Activated CD8-positive, alpha-beta memory T cell treated with anti-CD3 and anti-CD28 coated beads, Interleukin-2, amount 50 U/mL, for 1 hour (primary cell): ENCODE results near the gene ZBTB32.
"Not testable (repeated sequence)": the region's sequence is repeated elsewhere in the genome, so short reads cannot be mapped to it uniquely, and the experiment has no call there.

Source experiments
- DNase-seq: peaks from one replicate; pipeline ENCODE4 v3.0.0-alpha.2; 2020; ENCODE audit errors: extremely low read depth

The ZBTB32 gene

GRCh38 chr19:35720163-35720524, 15.8 kb downstream of the ZBTB32 start:
- DNase-seq, result no peak

DNA sequence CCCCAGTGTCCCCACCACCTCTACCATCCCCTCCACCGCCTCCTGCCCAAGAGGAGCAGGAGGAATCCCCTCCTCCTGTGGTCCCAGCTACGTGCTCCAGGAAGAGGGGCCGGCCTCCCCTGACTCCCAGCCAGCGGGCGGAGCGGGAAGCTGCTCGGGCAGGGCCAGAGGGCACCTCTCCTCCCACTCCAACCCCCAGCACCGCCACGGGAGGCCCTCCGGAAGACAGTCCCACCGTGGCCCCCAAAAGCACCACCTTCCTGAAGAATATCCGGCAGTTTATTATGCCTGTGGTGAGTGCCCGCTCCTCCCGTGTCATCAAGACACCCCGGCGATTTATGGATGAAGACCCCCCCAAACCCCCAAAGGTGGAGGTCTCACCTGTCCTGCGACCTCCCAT, 16.3 kb downstream of the ZBTB32 start:
- no peak for DNase-seq

DNA sequence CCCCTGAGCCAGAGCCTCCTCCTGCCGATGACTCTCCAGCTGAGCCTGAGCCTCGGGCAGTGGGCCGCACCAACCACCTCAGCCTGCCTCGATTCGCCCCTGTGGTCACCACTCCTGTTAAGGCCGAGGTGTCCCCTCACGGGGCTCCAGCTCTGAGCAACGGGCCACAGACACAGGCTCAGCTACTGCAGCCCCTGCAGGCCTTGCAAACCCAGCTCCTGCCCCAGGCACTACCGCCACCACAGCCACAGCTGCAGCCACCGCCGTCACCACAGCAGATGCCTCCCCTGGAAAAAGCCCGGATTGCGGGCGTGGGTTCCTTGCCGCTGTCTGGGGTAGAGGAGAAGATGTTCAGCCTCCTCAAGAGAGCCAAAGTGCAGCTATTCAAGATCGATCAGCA, 17.0 kb downstream of the ZBTB32 start:
- no peak for DNase-seq

- DNase-seq, result no peak
These were observed 18.1 kb downstream of the ZBTB32 start for GRCh38 chr19:35722461-35722860.

DNA sequence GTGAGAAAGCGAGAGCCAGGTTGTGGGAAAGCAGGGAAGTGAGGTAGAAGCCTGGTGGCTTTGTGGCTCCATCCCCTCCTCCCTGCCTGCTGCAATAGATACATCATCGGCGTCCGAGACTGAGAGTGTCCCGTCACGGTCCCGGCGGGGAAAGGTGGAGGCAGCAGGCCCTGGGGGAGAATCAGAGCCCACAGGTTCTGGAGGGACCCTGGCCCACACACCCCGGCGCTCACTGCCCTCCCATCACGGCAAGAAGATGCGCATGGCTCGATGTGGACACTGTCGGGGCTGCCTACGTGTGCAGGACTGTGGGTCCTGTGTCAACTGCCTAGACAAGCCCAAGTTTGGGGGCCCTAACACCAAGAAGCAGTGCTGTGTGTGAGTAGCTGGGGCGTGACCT, 18.5 kb downstream of the ZBTB32 start:
- no peak for DNase-seq

DNA sequence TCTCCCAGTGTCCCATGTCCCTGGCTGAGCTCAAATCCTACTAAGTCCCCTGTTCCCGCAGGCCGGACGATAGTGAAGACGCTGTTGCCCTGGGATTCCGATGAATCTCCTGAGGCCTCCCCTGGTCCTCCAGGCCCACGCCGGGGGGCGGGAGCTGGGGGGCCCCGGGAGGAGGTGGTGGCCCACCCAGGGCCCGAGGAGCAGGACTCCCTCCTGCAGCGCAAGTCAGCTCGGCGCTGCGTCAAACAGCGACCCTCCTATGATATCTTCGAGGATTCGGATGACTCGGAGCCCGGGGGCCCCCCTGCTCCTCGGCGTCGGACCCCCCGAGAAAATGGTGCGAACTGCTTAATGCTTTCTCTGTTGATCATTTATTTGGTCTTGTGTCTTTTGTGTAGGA, 19.3 kb downstream of the ZBTB32 start:
- DNase-seq, result no peak

DNA sequence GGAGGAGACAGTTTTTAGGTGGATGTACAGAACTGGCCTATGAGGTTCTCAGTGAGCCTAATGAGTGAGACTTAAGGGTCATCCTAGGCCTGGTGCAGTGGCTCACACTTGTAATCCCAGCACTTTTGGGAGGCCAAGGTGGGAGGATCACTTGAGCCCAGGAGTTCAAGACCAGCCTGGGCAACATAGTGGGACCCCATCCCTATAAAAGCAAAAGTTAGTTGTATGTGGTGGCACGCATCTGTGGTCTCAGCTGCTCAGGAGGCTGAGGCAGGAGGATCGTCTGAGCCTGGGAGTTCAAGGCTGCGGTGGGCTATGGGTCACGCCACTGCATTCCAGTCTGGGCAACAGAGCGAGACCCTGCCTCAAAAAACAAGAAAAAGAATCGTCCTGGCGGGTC, 19.8 kb downstream of the ZBTB32 start:
- not testable (repeated sequence) for DNase-seq

DNA sequence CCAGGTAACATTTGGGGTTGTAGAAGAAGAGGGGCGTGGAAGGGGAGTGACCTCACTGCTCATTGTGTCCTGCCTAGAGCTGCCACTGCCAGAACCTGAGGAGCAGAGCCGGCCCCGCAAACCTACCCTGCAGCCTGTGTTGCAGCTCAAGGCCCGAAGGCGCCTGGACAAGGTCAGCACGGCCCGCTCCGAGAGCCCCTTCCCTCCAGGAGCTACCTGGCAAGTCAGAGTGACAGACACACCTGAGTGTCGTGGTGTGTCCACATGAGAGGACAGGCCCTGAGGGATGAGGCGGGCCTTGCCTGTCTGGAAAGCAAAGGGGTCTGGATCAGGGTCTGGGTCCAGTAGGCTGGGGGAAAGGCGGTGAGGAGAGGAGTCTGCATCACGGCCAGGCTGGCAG, 20.2 kb downstream of the ZBTB32 start:
- no peak for DNase-seq

GRCh38 chr19:35725216-35725861, 21.0 kb downstream of the ZBTB32 start:
- no peak for DNase-seq

DNA sequence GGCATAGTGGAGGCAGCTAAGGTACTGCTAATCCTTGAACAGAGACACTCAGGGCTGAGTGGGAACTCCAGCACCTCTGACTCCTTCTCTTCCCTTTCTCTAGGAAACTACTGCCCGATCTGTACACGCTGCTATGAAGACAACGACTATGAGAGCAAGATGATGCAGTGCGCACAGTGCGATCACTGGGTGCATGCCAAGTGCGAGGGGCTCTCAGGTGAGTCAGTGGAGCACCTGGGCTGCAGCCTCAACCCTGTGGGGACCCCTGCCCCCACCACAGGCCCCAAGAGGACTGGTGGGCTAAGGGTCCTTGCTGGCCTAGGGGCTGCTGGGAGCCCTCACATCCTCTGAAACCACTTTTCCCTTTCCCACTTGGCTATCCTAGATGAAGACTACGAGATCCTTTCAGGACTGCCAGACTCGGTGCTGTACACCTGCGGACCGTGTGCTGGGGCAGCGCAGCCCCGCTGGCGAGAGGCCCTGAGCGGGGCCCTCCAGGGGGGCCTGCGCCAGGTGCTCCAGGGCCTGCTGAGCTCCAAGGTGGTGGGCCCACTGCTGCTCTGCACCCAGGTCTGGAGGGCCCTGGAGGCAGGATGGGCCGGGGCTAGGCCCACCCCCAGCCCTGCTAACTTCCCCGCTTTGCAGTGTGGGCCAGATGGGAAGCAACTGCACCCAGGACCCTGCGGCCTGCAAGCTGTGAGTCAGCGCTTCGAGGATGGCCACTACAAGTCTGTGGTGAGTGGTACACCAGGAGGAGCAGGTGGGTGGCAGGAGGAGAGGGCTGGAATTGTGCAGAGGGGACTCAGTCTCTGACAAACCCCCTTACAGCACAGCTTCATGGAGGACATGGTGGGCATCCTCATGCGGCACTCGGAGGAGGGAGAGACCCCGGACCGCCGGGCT, 22.9 kb downstream of the ZBTB32 start:
- DNase-seq, result no peak

DNA sequence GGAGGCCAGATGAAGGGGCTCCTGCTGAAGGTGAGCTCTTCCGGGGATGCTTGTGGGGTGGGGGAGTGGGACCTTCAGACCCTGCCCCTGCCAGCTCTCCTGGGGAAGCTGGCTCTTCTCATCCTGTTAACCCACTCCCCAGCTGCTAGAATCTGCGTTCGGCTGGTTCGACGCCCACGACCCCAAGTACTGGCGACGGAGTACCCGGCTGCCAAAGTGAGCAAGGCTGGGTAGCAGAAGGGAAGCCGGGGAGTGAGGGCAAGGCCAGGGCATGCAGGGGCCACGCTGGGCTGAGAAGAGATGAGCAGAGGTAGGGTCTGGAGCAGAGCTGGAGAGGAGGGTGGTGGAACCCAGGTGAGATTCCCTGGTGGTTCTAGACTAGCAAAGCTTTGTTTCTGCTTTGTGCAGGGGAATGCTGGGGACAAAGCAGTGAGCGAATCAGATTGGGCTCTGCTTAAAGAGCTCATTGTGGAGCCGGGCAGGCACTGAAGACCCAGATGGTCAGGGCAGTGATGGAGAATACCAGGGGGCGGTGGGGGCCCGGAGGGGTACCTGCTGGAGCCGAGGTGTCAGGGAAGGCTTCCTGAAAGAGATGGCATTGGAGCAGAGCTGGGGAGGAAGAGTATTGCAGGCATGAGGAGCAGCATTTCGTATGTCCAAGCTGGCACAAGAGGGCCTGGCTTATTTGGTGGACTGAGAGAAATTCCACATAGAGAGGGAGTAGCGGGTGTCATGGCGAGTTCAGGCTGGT, 23.8 kb downstream of the ZBTB32 start:
- no peak for DNase-seq

DNA sequence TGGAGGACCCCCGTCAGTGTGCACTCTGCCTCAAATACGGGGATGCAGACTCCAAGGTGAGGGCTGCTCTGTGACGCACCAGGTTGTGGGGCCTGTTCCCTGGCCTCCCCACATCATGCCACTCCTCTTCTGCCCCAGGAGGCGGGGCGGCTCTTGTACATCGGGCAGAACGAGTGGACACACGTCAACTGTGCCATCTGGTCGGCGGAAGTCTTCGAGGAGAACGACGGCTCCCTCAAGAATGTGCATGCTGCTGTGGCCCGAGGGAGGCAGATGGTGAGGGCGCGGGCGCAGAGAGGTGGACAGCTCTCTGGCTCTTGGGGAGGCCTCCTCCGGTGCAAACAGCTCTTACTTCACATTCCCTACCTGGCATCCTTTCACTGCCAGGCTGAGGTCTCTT, 24.7 kb downstream of the ZBTB32 start:
- no peak for DNase-seq

DNA sequence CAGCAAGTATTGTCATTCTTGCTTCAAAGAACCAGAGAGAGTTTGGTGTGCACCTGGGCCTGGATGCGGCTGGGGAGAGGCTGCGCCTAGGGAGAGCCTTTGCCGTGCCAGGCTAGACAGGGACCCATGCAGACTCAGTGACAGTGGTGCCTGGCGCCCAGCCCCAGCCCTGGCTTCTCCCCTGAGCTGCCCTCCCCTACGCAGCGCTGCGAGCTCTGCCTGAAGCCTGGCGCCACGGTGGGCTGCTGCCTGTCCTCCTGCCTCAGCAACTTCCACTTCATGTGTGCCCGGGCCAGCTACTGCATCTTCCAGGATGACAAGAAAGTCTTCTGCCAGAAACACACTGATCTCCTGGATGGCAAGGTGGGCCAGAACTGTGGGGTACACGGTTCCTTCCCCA, 25.4 kb downstream of the ZBTB32 start:
- no peak for DNase-seq

- no peak for DNase-seq
These were observed 26.0 kb downstream of the ZBTB32 start for GRCh38 chr19:35730326-35730725.

DNA sequence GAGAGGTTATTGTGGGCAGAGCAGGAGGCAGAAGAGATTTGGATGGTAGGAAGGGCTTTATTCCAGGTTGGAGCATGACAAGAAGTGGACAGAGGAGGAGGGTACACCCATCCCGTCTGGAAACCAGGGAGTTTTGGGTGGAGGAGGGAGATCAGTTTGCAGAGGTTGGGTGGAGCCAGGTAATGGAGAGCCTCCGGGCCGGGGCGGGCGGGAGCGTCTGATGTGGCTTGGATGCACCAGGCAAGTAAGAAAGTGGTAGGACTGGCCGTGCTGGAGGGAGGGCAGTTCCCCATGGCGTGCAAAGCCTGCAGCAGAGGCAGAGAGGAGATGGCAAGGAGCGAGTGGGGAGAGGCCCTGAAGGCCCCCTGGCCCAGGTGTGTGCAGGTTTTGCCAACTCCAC, 27.0 kb downstream of the ZBTB32 start:
- DNase-seq, result no peak

- no peak for DNase-seq
These were observed 27.5 kb downstream of the ZBTB32 start for GRCh38 chr19:35731779-35732405.

- no peak for DNase-seq
These were observed 28.3 kb downstream of the ZBTB32 start for GRCh38 chr19:35732540-35733179.

DNA sequence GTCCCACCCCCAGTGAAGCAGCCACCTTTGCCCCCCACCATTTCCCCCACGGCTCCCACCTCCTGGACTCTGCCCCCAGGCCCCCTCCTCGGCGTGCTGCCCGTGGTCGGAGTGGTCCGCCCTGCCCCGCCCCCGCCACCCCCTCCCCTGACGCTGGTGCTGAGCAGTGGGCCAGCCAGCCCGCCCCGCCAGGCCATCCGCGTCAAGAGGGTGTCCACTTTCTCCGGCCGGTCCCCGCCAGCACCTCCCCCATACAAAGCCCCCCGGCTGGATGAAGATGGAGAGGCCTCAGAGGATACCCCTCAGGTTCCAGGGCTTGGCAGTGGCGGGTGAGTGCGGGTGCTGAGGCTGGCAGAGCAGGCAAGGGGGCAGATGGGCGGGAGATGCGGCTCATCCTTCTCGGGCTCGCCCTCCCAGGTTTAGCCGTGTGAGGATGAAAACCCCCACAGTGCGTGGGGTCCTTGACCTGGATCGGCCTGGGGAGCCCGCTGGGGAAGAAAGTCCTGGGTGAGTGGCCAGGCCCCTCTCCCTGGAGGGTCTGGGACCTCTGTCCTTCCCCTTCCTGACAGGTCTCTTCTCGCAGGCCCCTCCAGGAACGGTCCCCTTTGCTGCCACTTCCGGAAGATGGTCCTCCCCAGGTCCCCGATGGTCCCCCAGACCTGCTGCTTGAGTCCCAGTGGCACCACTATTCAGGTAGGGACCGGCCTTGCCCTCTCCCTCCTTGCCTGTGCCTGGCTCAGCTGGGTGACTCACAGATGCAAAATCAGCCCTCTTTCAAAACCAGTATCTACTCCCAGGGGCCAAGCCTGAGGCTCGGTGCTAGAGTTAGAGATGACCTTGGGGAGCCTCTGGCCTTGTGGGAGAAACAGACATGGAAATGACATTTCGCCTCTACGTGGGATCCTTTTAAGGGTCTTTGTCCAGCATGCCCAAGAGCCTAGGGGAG, 29.1 kb downstream of the ZBTB32 start:
- DNase-seq, result no peak

- DNase-seq, result no peak
These were observed 29.9 kb downstream of the ZBTB32 start for GRCh38 chr19:35734273-35734672.

GRCh38 chr19:35734889-35735288, 30.5 kb downstream of the ZBTB32 start:
- DNase-seq, result no peak
